CD4-positive, alpha-beta T cell (primary cell): ENCODE data around the gene CFAP100. TPM values are rescaled to one million over a fixed set of nuclear protein-coding genes. Genes with fewer than 3 reads are reported as not detected.

Experiments
- ATAC-seq: fragments of 200-7000 bp; cut with Tn5 transposase; one replicate; pipeline ENCODE4 v1.10.0; 2022; ENCODE audit warnings: mild to moderate bottlenecking; ENCODE audit not compliant: poor library complexity
- CTCF ChIA-PET: fragments of 350-600 bp; sonication (Branson Sonifier 250); formaldehyde crosslinking; loops from one replicate; lab custom pipeline; 2021; ENCODE audit warnings: antibody characterized with exemption, inconsistent platforms; lab: Charles Lee
- POLR2A ChIA-PET: fragments of 350-600 bp; sonication (Branson Sonifier 250); formaldehyde crosslinking; loops from one replicate; lab custom pipeline; 2021; ENCODE audit warnings: antibody characterized with exemption, inconsistent platforms; lab: Charles Lee
- DNase-seq, 14 experiments: peaks; one replicate each; pipeline ENCODE4 v3.0.0-alpha.2; 2013 to 2020; ENCODE audit warnings: mixed read lengths in 2 of 14
- H3K27ac ChIP-seq, 2 donors: one replicate each; pipeline versions ENCODE4 v1.5.1 to v1.7.0; 2013; ENCODE audit warnings: low read length in 2 of 2, low read depth in 1 of 2, mild to moderate bottlenecking in 1 of 2
- H3K27me3 ChIP-seq, 2 experiments: 1 replicate in 1 of 2; 2 replicates in 1 of 2; pipeline versions ENCODE4 v1.6.1 to v1.7.0; 2013; ENCODE audit warnings: low read length in 2 of 2, control low read depth in 1 of 2, mild to moderate bottlenecking in 1 of 2, moderate library complexity in 1 of 2; ENCODE audit not compliant: insufficient read depth in 2 of 2, control insufficient read depth in 1 of 2
- H3K36me3 ChIP-seq: one replicate; pipeline ENCODE4 v1.6.1; 2013; ENCODE audit warnings: low read length, control low read depth; ENCODE audit not compliant: insufficient read depth
- H3K4me1 ChIP-seq: one replicate; pipeline ENCODE4 v1.6.1; 2013; ENCODE audit warnings: low read length, control low read depth; ENCODE audit not compliant: insufficient read depth
- H3K4me3 ChIP-seq: one replicate; pipeline ENCODE4 v1.5.1; 2013; ENCODE audit warnings: mild to moderate bottlenecking, low read length, moderate library complexity
- H3K9me3 ChIP-seq, 2 experiments: 1 replicate in 1 of 2; 2 replicates in 1 of 2; pipeline versions ENCODE4 v1.6.1 to v1.7.0; 2013; ENCODE audit warnings: low read length in 2 of 2, mild to moderate bottlenecking in 2 of 2, control low read depth in 1 of 2, moderate library complexity in 1 of 2; ENCODE audit not compliant: control insufficient read depth in 1 of 2, insufficient read depth in 1 of 2
- H3K27ac Mint-ChIP-seq: one replicate; pipeline ENCODE4 v1.8.0; 2020; ENCODE audit warnings: mixed read lengths
- H3K27me3 Mint-ChIP-seq: one replicate; pipeline ENCODE4 v1.8.0; 2021; ENCODE audit warnings: mixed read lengths
- H3K36me3 Mint-ChIP-seq: one replicate; pipeline ENCODE4 v1.8.0; 2021; ENCODE audit warnings: low read depth, mixed read lengths
- H3K4me1 Mint-ChIP-seq: one replicate; pipeline ENCODE4 v1.8.0; 2021; ENCODE audit warnings: low read depth, mixed read lengths
- H3K4me3 Mint-ChIP-seq: one replicate; pipeline ENCODE4 v1.8.0; 2020; ENCODE audit warnings: mild to moderate bottlenecking, mixed read lengths
- H3K9me3 Mint-ChIP-seq: one replicate; pipeline ENCODE4 v1.8.0; 2020; ENCODE audit warnings: mixed read lengths
- intact Hi-C, 2 experiments: fragments of 100-400 bp; cut with DNase I in 1 of 2; cut with micrococcal nuclease in 1 of 2; formaldehyde crosslinking; loops; one replicate each; pipeline versions ENCODE4 v1.15.1 to v1.9.0; 2023 to 2025; cut with DNase I, micrococcal nuclease
- total RNA-seq, 174 experiments: library from RNA in 2 of 174; stranded (reverse) in 2 of 174; gene quantifications; one replicate each; pipeline ENCODE4 v1.2.3 and lab custom pipeline; 2021 to 2026
- TF ChIP-seq, protein P1 (sequence below): fragments of 200-600 bp; IDR thresholded peaks from one replicate; pipeline ENCODE4 v1.8.0; 2022; ENCODE audit warnings: antibody characterized with exemption, mild to moderate bottlenecking

Gene CFAP100
- total RNA-seq, 2 experiments from 2014 or later, result not detected

DNA sequence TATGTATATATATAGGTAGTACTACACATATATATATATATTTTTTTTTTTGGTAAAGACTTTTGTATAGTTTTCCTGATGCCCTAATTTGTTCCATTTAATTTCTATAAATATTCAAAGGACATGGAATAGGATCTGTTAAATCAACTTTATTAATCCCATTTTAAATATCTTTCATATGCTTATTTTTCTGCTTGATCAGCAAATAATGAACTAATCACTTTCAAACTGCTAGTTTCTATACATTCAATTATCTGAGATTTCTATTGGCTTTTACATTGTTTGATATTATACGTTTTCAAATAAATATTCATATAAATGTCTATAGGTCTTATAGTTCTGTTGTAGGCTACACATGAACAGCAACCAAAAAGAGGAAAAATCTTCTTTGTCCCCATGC, 59.3 kb downstream of the CFAP100 start:
- CTCF ChIA-PET, result no interaction called here
- Histone ChIP-seq H3K4me3 (no peak overlapping the region), H3K4me1 (peaks cover 2% of the 10 kb centered on the region), H3K36me3 (peaks cover 81% of the 10 kb centered on the region), H3K27me3 (no peaks in the 10 kb centered on the region), H3K9me3 (no peaks in the 10 kb centered on the region), H3K27ac (no peak overlapping the region)
- no peak for DNase-seq
- no peak overlapping the region for H3K4me3 Mint-ChIP-seq
- intact Hi-C loops, result no loop called here
- H3K36me3 Mint-ChIP-seq, result peaks cover 88% of the 10 kb centered on the region
- H3K4me1 Mint-ChIP-seq, result peaks cover 18% of the 10 kb centered on the region
- H3K27ac Mint-ChIP-seq, result no peak overlapping the region
- H3K9me3 Mint-ChIP-seq, result no peaks in the 10 kb centered on the region
- ATAC-seq, result no peak
- no peaks in the 10 kb centered on the region for H3K27me3 Mint-ChIP-seq
- TF ChIP-seq, protein P1, sequence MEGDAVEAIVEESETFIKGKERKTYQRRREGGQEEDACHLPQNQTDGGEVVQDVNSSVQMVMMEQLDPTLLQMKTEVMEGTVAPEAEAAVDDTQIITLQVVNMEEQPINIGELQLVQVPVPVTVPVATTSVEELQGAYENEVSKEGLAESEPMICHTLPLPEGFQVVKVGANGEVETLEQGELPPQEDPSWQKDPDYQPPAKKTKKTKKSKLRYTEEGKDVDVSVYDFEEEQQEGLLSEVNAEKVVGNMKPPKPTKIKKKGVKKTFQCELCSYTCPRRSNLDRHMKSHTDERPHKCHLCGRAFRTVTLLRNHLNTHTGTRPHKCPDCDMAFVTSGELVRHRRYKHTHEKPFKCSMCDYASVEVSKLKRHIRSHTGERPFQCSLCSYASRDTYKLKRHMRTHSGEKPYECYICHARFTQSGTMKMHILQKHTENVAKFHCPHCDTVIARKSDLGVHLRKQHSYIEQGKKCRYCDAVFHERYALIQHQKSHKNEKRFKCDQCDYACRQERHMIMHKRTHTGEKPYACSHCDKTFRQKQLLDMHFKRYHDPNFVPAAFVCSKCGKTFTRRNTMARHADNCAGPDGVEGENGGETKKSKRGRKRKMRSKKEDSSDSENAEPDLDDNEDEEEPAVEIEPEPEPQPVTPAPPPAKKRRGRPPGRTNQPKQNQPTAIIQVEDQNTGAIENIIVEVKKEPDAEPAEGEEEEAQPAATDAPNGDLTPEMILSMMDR, result no peak
- POLR2A ChIA-PET, result no interaction called here

DNA sequence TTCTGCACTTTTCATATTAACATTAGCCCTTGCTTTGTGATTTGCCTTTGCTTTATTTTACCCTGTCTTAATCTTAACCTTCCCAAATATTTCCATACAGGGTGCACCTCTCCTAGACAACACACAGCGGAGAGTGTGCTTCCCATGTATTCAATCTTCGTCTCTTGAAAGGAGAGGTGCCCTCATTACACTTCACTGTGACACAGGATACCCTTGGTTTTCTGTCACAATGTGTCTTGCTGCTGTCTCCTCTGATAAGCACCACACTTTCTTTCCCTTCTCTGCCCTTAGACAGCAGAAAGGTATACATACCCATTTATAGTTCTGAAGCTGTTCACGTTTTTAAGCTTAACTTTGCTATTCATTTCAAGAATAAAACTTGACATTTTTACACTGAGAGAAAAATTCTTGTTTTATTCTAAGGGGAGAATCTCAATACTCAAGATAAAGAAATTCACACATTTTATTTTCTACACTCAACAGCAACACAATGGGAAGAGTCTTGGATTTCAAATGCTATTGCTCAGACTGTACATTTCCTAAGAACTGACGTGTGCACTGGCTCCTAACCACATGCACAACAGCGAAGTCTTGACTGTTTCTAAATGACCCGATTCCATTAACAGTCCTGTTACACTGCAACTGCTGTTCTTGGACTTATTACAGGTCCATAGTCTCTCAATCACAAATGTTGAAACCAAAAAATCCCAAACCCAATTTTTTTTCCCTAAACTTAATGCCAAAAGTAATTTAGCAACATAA, 59.9 kb downstream of the CFAP100 start:
- Mint-ChIP-seq H3K4me3 (no peak overlapping the region), H3K27me3 (no peaks in the 10 kb centered on the region), H3K27ac (no peak overlapping the region), H3K9me3 (no peaks in the 10 kb centered on the region), H3K4me1 (peaks cover 21% of the 10 kb centered on the region), H3K36me3 (peaks cover 91% of the 10 kb centered on the region)
- POLR2A ChIA-PET, result no interaction called here
- Histone ChIP-seq H3K4me1 (peaks cover 2% of the 10 kb centered on the region), H3K27ac (no peak overlapping the region), H3K4me3 (no peak overlapping the region), H3K36me3 (peaks cover 81% of the 10 kb centered on the region), H3K27me3 (no peaks in the 10 kb centered on the region), H3K9me3 (no peaks in the 10 kb centered on the region)
- TF ChIP-seq, protein P1, result no peak
- intact Hi-C loops, result no loop called here
- DNase-seq (no peak), ATAC-seq (no peak)
- CTCF ChIA-PET, result no interaction called here

DNA sequence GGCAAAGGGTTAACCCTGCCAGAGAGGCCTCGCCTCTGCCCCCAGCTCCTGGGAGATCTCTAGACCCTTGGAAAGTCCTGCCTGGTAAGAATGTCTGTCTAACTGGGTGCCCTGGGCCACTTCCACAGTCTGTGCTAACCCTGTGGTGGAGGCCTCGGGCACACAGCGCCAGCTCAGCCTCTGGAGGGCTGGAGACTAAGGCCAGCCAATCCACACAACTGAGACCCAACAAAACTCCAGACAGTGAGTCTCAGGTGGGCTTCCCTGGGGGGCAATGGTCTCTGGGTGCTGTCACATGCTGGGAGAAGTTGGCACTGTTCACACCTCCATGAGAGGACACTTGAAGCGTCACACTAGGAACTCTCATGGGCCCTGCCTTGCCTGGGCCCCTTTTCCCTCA, 61.5 kb downstream of the CFAP100 start:
- POLR2A ChIA-PET, result no interaction called here

More for the DNA sequence above, 61.5 kb downstream of the CFAP100 start:
- Histone ChIP-seq H3K27ac (no peak overlapping the region), H3K36me3 (peaks cover 84% of the 10 kb centered on the region), H3K4me1 (peaks cover 2% of the 10 kb centered on the region), H3K27me3 (no peaks in the 10 kb centered on the region), H3K4me3 (no peak overlapping the region), H3K9me3 (no peaks in the 10 kb centered on the region)
- H3K27me3 Mint-ChIP-seq, result no peaks in the 10 kb centered on the region
- CTCF ChIA-PET, result no interaction called here
- TF ChIP-seq, protein P1, result no peak
- no peaks in the 10 kb centered on the region for H3K9me3 Mint-ChIP-seq
- H3K4me3 Mint-ChIP-seq, result no peak overlapping the region
- H3K4me1 Mint-ChIP-seq, result peaks cover 21% of the 10 kb centered on the region
- intact Hi-C loops, result no loop called here
- H3K36me3 Mint-ChIP-seq, result peaks cover 90% of the 10 kb centered on the region
- no peak for DNase-seq
- ATAC-seq, result no peak
- H3K27ac Mint-ChIP-seq, result no peak overlapping the region
